Activated CD4-positive, alpha-beta memory T cell treated with anti-CD3 and anti-CD28 coated beads, Interleukin-2, amount 10 ng/mL, durations not matched to agents 7 days and 5 days (primary cell): ENCODE measurements around the gene HTRA1. TPM values are rescaled to one million over a fixed set of nuclear protein-coding genes. Genes with fewer than 3 reads are reported as not detected.

Source experiments
- CTCF ChIA-PET: fragments of 350-600 bp; sonication (Branson Sonifier 250); formaldehyde crosslinking; loops from one replicate; lab custom pipeline; 2021; ENCODE audit warnings: antibody characterized with exemption, inconsistent platforms; lab: Charles Lee
- POLR2A ChIA-PET: fragments of 350-600 bp; sonication (Branson Sonifier 250); formaldehyde crosslinking; loops from one replicate; lab custom pipeline; 2021; ENCODE audit warnings: antibody characterized with exemption; lab: Charles Lee
- DNase-seq: peaks from one replicate; pipeline ENCODE4 v3.0.0-alpha.2; 2020
- H3K27ac Mint-ChIP-seq: one replicate; pipeline ENCODE4 v1.8.0; 2021; ENCODE audit warnings: mild to moderate bottlenecking, mixed read lengths
- H3K27me3 Mint-ChIP-seq: one replicate; pipeline ENCODE4 v1.8.0; 2021; ENCODE audit warnings: mixed read lengths
- H3K36me3 Mint-ChIP-seq: one replicate; pipeline ENCODE4 v1.8.0; 2021; ENCODE audit warnings: low read depth, mixed read lengths
- H3K4me1 Mint-ChIP-seq: one replicate; pipeline ENCODE4 v1.8.0; 2021; ENCODE audit warnings: mixed read lengths
- H3K4me3 Mint-ChIP-seq: one replicate; pipeline ENCODE4 v1.8.0; 2021; ENCODE audit warnings: mild to moderate bottlenecking, mixed read lengths
- H3K9me3 Mint-ChIP-seq: one replicate; pipeline ENCODE4 v1.8.0; 2021; ENCODE audit warnings: mixed read lengths
- total RNA-seq, 2 experiments: library from RNA; stranded (reverse); gene quantifications; one replicate each; pipeline ENCODE4 v1.2.3, GENCODE V29; 2021

HTRA1 gene
- total RNA-seq, 2 experiments from 2014 or later, result not detected

- H3K4me3 Mint-ChIP-seq, result no peak overlapping the region
- CTCF ChIA-PET, result interaction anchor here (1.4 kb wide), 1 partner anchor 9 kb away, joined by 4 read pairs; no protein-coding TSS in a partner anchor
- DNase-seq, result no peak
Measured at GRCh38 chr10:122495406-122496340, 34.3 kb downstream of the HTRA1 start.

GRCh38 chr10:122497241-122497640, 35.9 kb downstream of the HTRA1 start:
- H3K4me1 Mint-ChIP-seq, result peaks cover 10% of the 10 kb centered on the region
- H3K9me3 Mint-ChIP-seq, result no peaks in the 10 kb centered on the region
- ChIA-PET POLR2A (no interaction called here), CTCF (interaction anchor here (1.4 kb wide), 1 partner anchor 8 kb away, joined by 4 read pairs; no protein-coding TSS in a partner anchor)
- no peak overlapping the region for H3K27ac Mint-ChIP-seq
- H3K27me3 Mint-ChIP-seq, result peaks cover 24% of the 10 kb centered on the region
- H3K4me3 Mint-ChIP-seq, result no peak overlapping the region
- no peak for DNase-seq
- no peaks in the 10 kb centered on the region for H3K36me3 Mint-ChIP-seq

More at GRCh38 chr10:122495406-122496340, 34.3 kb downstream of the HTRA1 start:
- H3K36me3 Mint-ChIP-seq, result no peaks in the 10 kb centered on the region
- H3K27ac Mint-ChIP-seq, result no peak overlapping the region
- peaks cover 32% of the 10 kb centered on the region for H3K27me3 Mint-ChIP-seq
- no peaks in the 10 kb centered on the region for H3K9me3 Mint-ChIP-seq
- POLR2A ChIA-PET, result no interaction called here
- peaks cover 25% of the 10 kb centered on the region for H3K4me1 Mint-ChIP-seq

GRCh38 chr10:122498521-122498920, 37.2 kb downstream of the HTRA1 start:
- H3K4me3 Mint-ChIP-seq, result no peak overlapping the region
- peaks cover 17% of the 10 kb centered on the region for H3K27me3 Mint-ChIP-seq
- H3K9me3 Mint-ChIP-seq, result no peaks in the 10 kb centered on the region
- H3K4me1 Mint-ChIP-seq, result peaks cover 10% of the 10 kb centered on the region
- H3K27ac Mint-ChIP-seq, result no peak overlapping the region
- no peaks in the 10 kb centered on the region for H3K36me3 Mint-ChIP-seq
- DNase-seq, result no peak
- ChIA-PET POLR2A (no interaction called here), CTCF (interaction anchor here (1.6 kb wide), 1 partner anchor 67 kb away, joined by 6 read pairs; no protein-coding TSS in a partner anchor)

GRCh38 chr10:122499012-122499411, 37.7 kb downstream of the HTRA1 start:
- no peak for DNase-seq
- ChIA-PET CTCF (interaction anchor here (1.6 kb wide), 1 partner anchor 67 kb away, joined by 6 read pairs; no protein-coding TSS in a partner anchor), POLR2A (no interaction called here)
- Mint-ChIP-seq H3K27ac (no peak overlapping the region), H3K4me1 (peaks cover 10% of the 10 kb centered on the region), H3K36me3 (no peaks in the 10 kb centered on the region), H3K4me3 (no peak overlapping the region), H3K9me3 (no peaks in the 10 kb centered on the region), H3K27me3 (peaks cover 14% of the 10 kb centered on the region)

GRCh38 chr10:122499491-122499941, 38.2 kb downstream of the HTRA1 start:
- no peak overlapping the region for H3K27ac Mint-ChIP-seq
- peaks cover 10% of the 10 kb centered on the region for H3K4me1 Mint-ChIP-seq
- ChIA-PET POLR2A (no interaction called here), CTCF (interaction anchor here (1.6 kb wide), 1 partner anchor 66 kb away, joined by 6 read pairs; no protein-coding TSS in a partner anchor)
- H3K36me3 Mint-ChIP-seq, result no peaks in the 10 kb centered on the region
- H3K4me3 Mint-ChIP-seq, result no peak overlapping the region
- peaks cover 14% of the 10 kb centered on the region for H3K27me3 Mint-ChIP-seq
- H3K9me3 Mint-ChIP-seq, result no peaks in the 10 kb centered on the region
- DNase-seq, result no peak

- no peak for DNase-seq
- H3K9me3 Mint-ChIP-seq, result no peaks in the 10 kb centered on the region
- H3K36me3 Mint-ChIP-seq, result no peaks in the 10 kb centered on the region
- H3K4me3 Mint-ChIP-seq, result no peak overlapping the region
- POLR2A ChIA-PET, result no interaction called here
- CTCF ChIA-PET, result no interaction called here
- peaks cover 10% of the 10 kb centered on the region for H3K4me1 Mint-ChIP-seq
- H3K27me3 Mint-ChIP-seq, result peaks cover 12% of the 10 kb centered on the region
- H3K27ac Mint-ChIP-seq, result no peak overlapping the region
Measured at GRCh38 chr10:122500194-122500593, 38.8 kb downstream of the HTRA1 start.

GRCh38 chr10:122500726-122501125, 39.4 kb downstream of the HTRA1 start:
- CTCF ChIA-PET, result no interaction called here
- peaks cover 8% of the 10 kb centered on the region for H3K4me1 Mint-ChIP-seq
- no peak overlapping the region for H3K27ac Mint-ChIP-seq
- no peak overlapping the region for H3K4me3 Mint-ChIP-seq
- H3K27me3 Mint-ChIP-seq, result peaks cover 12% of the 10 kb centered on the region
- no peaks in the 10 kb centered on the region for H3K36me3 Mint-ChIP-seq
- POLR2A ChIA-PET, result no interaction called here
- no peak for DNase-seq
- H3K9me3 Mint-ChIP-seq, result no peaks in the 10 kb centered on the region

- Mint-ChIP-seq H3K9me3 (no peaks in the 10 kb centered on the region), H3K4me1 (no peaks in the 10 kb centered on the region), H3K36me3 (no peaks in the 10 kb centered on the region), H3K27ac (no peak overlapping the region), H3K27me3 (peaks cover 4% of the 10 kb centered on the region), H3K4me3 (no peak overlapping the region)
- DNase-seq, result no peak
- ChIA-PET CTCF (interaction anchor here (1.4 kb wide), 1 partner anchor 63 kb away, joined by 5 read pairs; no protein-coding TSS in a partner anchor), POLR2A (interaction anchor here (1.2 kb wide), 1 partner anchor 12 kb away, joined by 4 read pairs; no protein-coding TSS in a partner anchor)
Measured at GRCh38 chr10:122503012-122503411, 41.7 kb downstream of the HTRA1 start.

- ChIA-PET POLR2A (interaction anchor here (0.6 to 1.2 kb wide), 2 partner anchors 11 to 375 kb away, joined by 4 read pairs; no protein-coding TSS in a partner anchor), CTCF (interaction anchor here (1.1 to 1.4 kb wide), 3 partner anchors 8 to 62 kb away, joined by 3 to 5 read pairs (median 4); no protein-coding TSS in a partner anchor)
- Mint-ChIP-seq H3K4me1 (no peaks in the 10 kb centered on the region), H3K36me3 (no peaks in the 10 kb centered on the region), H3K27ac (no peak overlapping the region), H3K9me3 (no peaks in the 10 kb centered on the region), H3K27me3 (no peaks in the 10 kb centered on the region), H3K4me3 (no peak overlapping the region)
- DNase-seq, result no peak
Measured at GRCh38 chr10:122503886-122504609, 42.7 kb downstream of the HTRA1 start.

- no peak for DNase-seq
- Mint-ChIP-seq H3K36me3 (no peaks in the 10 kb centered on the region), H3K27ac (no peak overlapping the region), H3K27me3 (no peaks in the 10 kb centered on the region), H3K9me3 (no peaks in the 10 kb centered on the region), H3K4me3 (no peak overlapping the region), H3K4me1 (no peaks in the 10 kb centered on the region)
- ChIA-PET CTCF (interaction anchor here (1.1 to 1.4 kb wide), 3 partner anchors 8 to 61 kb away, joined by 3 to 4 read pairs (median 3); no protein-coding TSS in a partner anchor), POLR2A (no interaction called here)
Measured at GRCh38 chr10:122504610-122504950, 43.2 kb downstream of the HTRA1 start.

GRCh38 chr10:122505011-122505410, 43.7 kb downstream of the HTRA1 start:
- H3K4me3 Mint-ChIP-seq, result no peak overlapping the region
- H3K9me3 Mint-ChIP-seq, result no peaks in the 10 kb centered on the region
- H3K27ac Mint-ChIP-seq, result no peak overlapping the region
- ChIA-PET CTCF (interaction anchor here (1.1 to 1.4 kb wide), 3 partner anchors 9 to 60 kb away, joined by 3 to 4 read pairs (median 3); no protein-coding TSS in a partner anchor), POLR2A (no interaction called here)
- H3K36me3 Mint-ChIP-seq, result no peaks in the 10 kb centered on the region
- DNase-seq, result no peak
- H3K27me3 Mint-ChIP-seq, result no peaks in the 10 kb centered on the region
- H3K4me1 Mint-ChIP-seq, result no peaks in the 10 kb centered on the region

GRCh38 chr10:122505885-122506645, 44.7 kb downstream of the HTRA1 start:
- Mint-ChIP-seq H3K27me3 (no peaks in the 10 kb centered on the region), H3K4me1 (no peaks in the 10 kb centered on the region), H3K4me3 (no peak overlapping the region), H3K27ac (no peak overlapping the region), H3K36me3 (no peaks in the 10 kb centered on the region), H3K9me3 (no peaks in the 10 kb centered on the region)
- DNase-seq, result no peak
- CTCF ChIA-PET, result interaction anchor here (1.2 to 1.4 kb wide), 2 partner anchors 10 to 59 kb away, joined by 3 to 4 read pairs; no protein-coding TSS in a partner anchor
- POLR2A ChIA-PET, result no interaction called here
